Measurements from ENCODE around the gene ABHD2. TPM values are rescaled to one million over a fixed set of nuclear protein-coding genes. Genes with fewer than 3 reads are reported as not detected.
"Not testable (repeated sequence)": the region's sequence is repeated elsewhere in the genome, so short reads cannot be mapped to it uniquely, and the experiment has no call there.

Gene ABHD2
- total and polyA plus RNA-seq, 12 donors, result 5.6 to 316 (median 135) TPM

- no peak for DNase-seq
Observed at GRCh38 chr15:89248584-89248983, 160.3 kb downstream of the ABHD2 start.

GRCh38 chr15:89250142-89250541 lies 161.9 kb downstream of the ABHD2 start:
- H3K36me3 ChIP-seq (replicated peaks in 1 of 2); intact Hi-C loops (cut with DNase I): not testable (repeated sequence)

More at GRCh38 chr15:89248584-89248983, 160.3 kb downstream of the ABHD2 start:
- no peak overlapping the region for H3K27ac ChIP-seq
- intact Hi-C loops (cut with DNase I), result loop anchor here in 1 of 2 donors (10.0 kb wide), 1 partner anchor 86 kb away; the partner anchor contains the start of gene POLG
- no peaks in the 10 kb centered on the region for H3K27me3 ChIP-seq
- no peak overlapping the region for H3K4me3 ChIP-seq
- WGBS, 4 donors, result 96 to 99% (median 97%) methylated on average over 2 of the region's 2 CpGs
- no peak for TF ChIP-seq POLR2A (IDR thresholded peaks at IDR 0.05)
- no peak for TF ChIP-seq CTCF (IDR thresholded peaks at IDR 0.05)
- no peaks in the 10 kb centered on the region for H3K9me3 ChIP-seq (replicated peaks in 1 of 3)
- peaks cover 0 to 13% of the 10 kb centered on the region in 2 donors for H3K4me1 ChIP-seq (replicated peaks in 1 of 2)
- H3K36me3 ChIP-seq (replicated peaks in 1 of 2), result no peaks in the 10 kb centered on the region

More at GRCh38 chr15:89250142-89250541, 161.9 kb downstream of the ABHD2 start:
- not testable (repeated sequence) for H3K4me1 ChIP-seq (replicated peaks in 1 of 2); H3K9me3 ChIP-seq (replicated peaks in 1 of 3); DNase-seq; H3K27me3 ChIP-seq; H3K27ac ChIP-seq; H3K4me3 ChIP-seq
- WGBS, 4 donors, result 93 to 98% (median 94%) methylated on average over 4 to 5 of the region's 5 CpGs

Small RNA genes lying within 50 kb of the gene (small RNA-seq; reads per million reads assigned to genes)
- 0 reads per million in 2 donors for gene RNU7-195P

Other genes starting within 250 kb of the ABHD2 start
- 1 to 10 TPM in 8 of 9 donors, under 1 TPM in 1; 0.55 to 7.6 (median 3.8) TPM for gene HAPLN3, start 192.9 kb upstream of the ABHD2 start, total RNA-seq
- gene HAPLN3, start 192.9 kb upstream of the ABHD2 start, polyA plus RNA-seq, result 1 to 10 TPM in 2 of 3 donors, under 1 TPM in 1; 0.59 to 7.1 (median 3.5) TPM
- 100 to 1,000 TPM in 7 of 9 donors, 10 to 100 TPM in 2; 16.1 to 308 (median 148) TPM for gene MFGE8, start 175.1 kb upstream of the ABHD2 start, total RNA-seq
- 100 to 1,000 TPM in 2 of 3 donors, 10 to 100 TPM in 1; 61.6 to 183 (median 119) TPM for gene MFGE8, start 175.1 kb upstream of the ABHD2 start, polyA plus RNA-seq
- gene RLBP1, start 133.1 kb downstream of the ABHD2 start, total RNA-seq, result not detected
- gene RLBP1, start 133.1 kb downstream of the ABHD2 start, polyA plus RNA-seq, result under 1 TPM in 2 of 3 donors, not detected in 1; 0.10 to 0.16 TPM
- 10 to 100 TPM in 1 of 9 donors, 1 to 10 TPM in 8; 1.5 to 23.5 (median 7.0) TPM for gene FANCI, start 155.5 kb downstream of the ABHD2 start, total RNA-seq
- 1 to 10 TPM; 2.9 to 4.5 (median 3.3) TPM for gene FANCI, start 155.5 kb downstream of the ABHD2 start, polyA plus RNA-seq
- gene POLG, start 246.4 kb downstream of the ABHD2 start, total RNA-seq, result 100 to 1,000 TPM in 1 of 9 donors, 10 to 100 TPM in 8; 31.6 to 127 (median 48.4) TPM
- gene POLG, start 246.4 kb downstream of the ABHD2 start, polyA plus RNA-seq, result 10 to 100 TPM; 25.0 to 76.3 (median 51.3) TPM

Measured in adrenal gland (tissue), 12 donors.